ENCODE data around the gene MRPS18B. TPM values are rescaled to one million over a fixed set of nuclear protein-coding genes. Genes with fewer than 3 reads are reported as not detected.
A peak's percentile ranks its signal among the peaks of the same experiment; 100 is the strongest.

The MRPS18B gene
- total RNA-seq, 4 donors from 2014 or later, result 35.3 to 59.8 (median 42.5) TPM

- Histone ChIP-seq H3K27ac (no peak overlapping the region), H3K4me1 (peaks cover 0 to 18% (median 11%) of the 10 kb centered on the region in 4 donors), H3K27me3 (no peaks in the 10 kb centered on the region), H3K36me3 (peaks cover 0 to 50% (median 0%) of the 10 kb centered on the region in 3 donors), H3K9me3 (no peaks in the 10 kb centered on the region), H3K4me3 (no peak overlapping the region)
- DNase-seq, result no peak
- no peak for TF ChIP-seq CTCF (IDR thresholded peaks at IDR 0.05)
- no peak for TF ChIP-seq POLR2A (IDR thresholded peaks at IDR 0.05)
Measured at GRCh38 chr6:30670760-30671527, 53.3 kb downstream of the MRPS18B start.

- H3K4me3 ChIP-seq, result peak within 1 kb of the TSS; percentile 82 to 98 (median 95)
- TF ChIP-seq CTCF (IDR thresholded peaks at IDR 0.05) (peak; percentile 88 to 96 (median 94)), POLR2A (IDR thresholded peaks at IDR 0.05) (peak; percentile 54 to 69)
- DNase-seq, result peak; percentile 95 to 98 (median 96)
- no peaks in the 10 kb centered on the region for H3K9me3 ChIP-seq
- peaks cover 0 to 44% (median 0%) of the 10 kb centered on the region in 3 donors for H3K36me3 ChIP-seq
- peaks cover 0 to 18% (median 11%) of the 10 kb centered on the region in 4 donors for H3K4me1 ChIP-seq
- H3K27ac ChIP-seq, result peak within 1 kb of the TSS; percentile 79 to 92 (median 89)
- H3K27me3 ChIP-seq, result no peaks in the 10 kb centered on the region
Measured at GRCh38 chr6:30672445-30673253, 55.0 kb downstream of the MRPS18B start, which contains the start of gene DHX16. TSS of gene DHX16 (minus strand) at chr6:30673006. CDS start at chr6:30672841, 165 bp downstream.

Small RNA genes within 50 kb of the gene (small RNA-seq; reads per million reads assigned to genes)
- 2.5 to 2.9 reads per million in 2 donors for gene MIR877

Other genes with a start within 250 kb of the MRPS18B start
- 100 to 1,000 TPM; 313 to 404 (median 383) TPM for gene HLA-E, start 128.3 kb upstream of the MRPS18B start, total RNA-seq
- 10 to 100 TPM; 26.6 to 40.4 (median 33.8) TPM for gene GNL1, start 61.4 kb upstream of the MRPS18B start, total RNA-seq
- 1 to 10 TPM; 1.7 to 9.0 (median 4.8) TPM for gene PRR3, start 60.5 kb upstream of the MRPS18B start, total RNA-seq
- 100 to 1,000 TPM in 1 of 4 donors, 10 to 100 TPM in 3; 38.6 to 328 (median 45.2) TPM for gene ABCF1, start 46.4 kb upstream of the MRPS18B start, total RNA-seq
- 10 to 100 TPM; 47.6 to 74.0 (median 61.3) TPM for gene PPP1R10, start 597 bp upstream of the MRPS18B start, total RNA-seq
- 10 to 100 TPM in 2 of 4 donors, 1 to 10 TPM in 2; 8.2 to 25.2 (median 15.1) TPM for gene ATAT1, start 9.0 kb downstream of the MRPS18B start, total RNA-seq
- gene C6orf136, start 29.3 kb downstream of the MRPS18B start, total RNA-seq, result 100 to 1,000 TPM in 2 of 4 donors, 10 to 100 TPM in 2; 35.5 to 111 (median 83.8) TPM
- gene DHX16, start 55.2 kb downstream of the MRPS18B start, total RNA-seq, result 10 to 100 TPM; 39.6 to 68.1 (median 58.2) TPM
- gene PPP1R18, start 68.8 kb downstream of the MRPS18B start, total RNA-seq, result 10 to 100 TPM in 2 of 4 donors, 1 to 10 TPM in 2; 4.7 to 52.8 (median 9.0) TPM
- gene NRM, start 73.1 kb downstream of the MRPS18B start, total RNA-seq, result 1 to 10 TPM in 2 of 4 donors, not detected in 2; 2.0 to 2.7 TPM
- gene MDC1, start 99.4 kb downstream of the MRPS18B start, total RNA-seq, result 10 to 100 TPM in 3 of 4 donors, 1 to 10 TPM in 1; 7.5 to 51.2 (median 19.4) TPM
- gene TUBB, start 102.5 kb downstream of the MRPS18B start, total RNA-seq, result 100 to 1,000 TPM in 1 of 4 donors, 10 to 100 TPM in 3; 69.9 to 188 (median 95.6) TPM
- 100 to 1,000 TPM in 2 of 4 donors, 10 to 100 TPM in 2; 74.1 to 151 (median 100) TPM for gene FLOT1, start 124.8 kb downstream of the MRPS18B start, total RNA-seq
- gene IER3, start 126.7 kb downstream of the MRPS18B start, total RNA-seq, result 10 to 100 TPM in 3 of 4 donors, 1 to 10 TPM in 1; 6.7 to 16.4 (median 13.2) TPM

Measured in Peyer's patch (tissue), 4 donors.